CD14-positive monocyte (primary cell): ENCODE results near the gene ZFYVE28. TPM values are rescaled to one million over a fixed set of nuclear protein-coding genes. Genes with fewer than 3 reads are reported as not detected.

Source experiments
- DNase-seq, 3 donors: peaks; one replicate each; pipeline ENCODE4 v3.0.0-alpha.2; 2011 to 2022
- H2AFZ ChIP-seq: 2 replicates; pipeline ENCODE4 v1.6.0; 2012; ENCODE audit warnings: mild to moderate bottlenecking, low read depth, low read length, inconsistent platforms; ENCODE audit not compliant: insufficient read depth, poor library complexity, severe bottlenecking
- H3K27ac ChIP-seq, 2 donors: 1 replicate in 1 of 2; 2 replicates in 1 of 2; pipeline ENCODE4 v1.5.1; 2012 to 2013; ENCODE audit warnings: low read length in 2 of 2, control low read depth in 1 of 2, inconsistent platforms in 1 of 2, low read depth in 1 of 2, mild to moderate bottlenecking in 1 of 2
- H3K27me3 ChIP-seq, 2 donors: one replicate each; pipeline versions ENCODE4 v1.6.0 to v1.6.1; 2011 to 2013; ENCODE audit warnings: low read length in 2 of 2; ENCODE audit not compliant: control insufficient read depth in 2 of 2, insufficient read depth in 2 of 2
- H3K36me3 ChIP-seq, 2 donors: replicated peaks in 1 of 2; 1 replicate in 1 of 2; 2 replicates in 1 of 2; pipeline versions ENCODE4 v1.5.1 to v1.6.1; 2012 to 2013; ENCODE audit warnings: low read length in 2 of 2, control low read depth in 1 of 2, inconsistent platforms in 1 of 2, mild to moderate bottlenecking in 1 of 2; ENCODE audit not compliant: insufficient read depth in 2 of 2, control insufficient read depth in 1 of 2
- H3K4me1 ChIP-seq, 2 donors: 1 replicate in 1 of 2; 2 replicates in 1 of 2; pipeline versions ENCODE4 v1.5.1 to v1.6.1; 2012 to 2013; ENCODE audit warnings: low read length in 2 of 2, control low read depth in 1 of 2, inconsistent platforms in 1 of 2, mild to moderate bottlenecking in 1 of 2, moderate library complexity in 1 of 2; ENCODE audit not compliant: insufficient read depth in 2 of 2, control insufficient read depth in 1 of 2
- H3K4me2 ChIP-seq: replicated peaks from 2 replicates; pipeline ENCODE3; 2012; ENCODE audit warnings: low read length, moderate library complexity, mild to moderate bottlenecking; ENCODE audit not compliant: poor library complexity, severe bottlenecking; ENCODE audit errors: extremely low read depth
- H3K4me3 ChIP-seq, 3 experiments: fragments of 200-600 bp in 1 of 3; sonication (generic) in 1 of 3; replicated peaks in 1 of 3; 1 replicate in 2 of 3; 2 replicates in 1 of 3; pipeline ENCODE4 v1.5.1; 2011 to 2013; ENCODE audit warnings: low read length in 3 of 3, mild to moderate bottlenecking in 3 of 3, control low read depth in 2 of 3, low read depth in 2 of 3, inconsistent platforms in 1 of 3, moderate library complexity in 1 of 3
- H3K79me2 ChIP-seq: 2 replicates; pipeline ENCODE4 v1.6.0; 2012; ENCODE audit warnings: mild to moderate bottlenecking, control low read depth, inconsistent platforms, low read length, moderate library complexity; ENCODE audit not compliant: insufficient read depth
- H3K9ac ChIP-seq: 2 replicates; pipeline ENCODE4 v1.6.0; 2017; ENCODE audit warnings: low read length, mild to moderate bottlenecking; ENCODE audit not compliant: insufficient read depth, poor library complexity, severe bottlenecking
- H3K9me3 ChIP-seq, 2 donors: replicated peaks in 1 of 2; 1 replicate in 1 of 2; 2 replicates in 1 of 2; pipeline versions ENCODE4 v1.5.1 to v1.6.1; 2012 to 2013; ENCODE audit warnings: low read length in 2 of 2, control low read depth in 1 of 2; ENCODE audit not compliant: control insufficient read depth in 1 of 2, insufficient read depth in 1 of 2
- H4K20me1 ChIP-seq: 2 replicates; pipeline ENCODE4 v1.6.0; 2012; ENCODE audit warnings: mild to moderate bottlenecking, low read length, control low read depth, moderate library complexity; ENCODE audit not compliant: insufficient read depth
- H3K27ac Mint-ChIP-seq, 7 donors: one replicate each; pipeline ENCODE4 v1.8.0; 2020; ENCODE audit warnings: mild to moderate bottlenecking in 7 of 7, mixed read lengths in 7 of 7, moderate library complexity in 6 of 7, inconsistent platforms in 2 of 7
- H3K27me3 Mint-ChIP-seq, 3 donors: one replicate each; pipeline ENCODE4 v1.8.0; 2021 to 2022; ENCODE audit warnings: low read depth in 3 of 3, mild to moderate bottlenecking in 3 of 3, mixed read lengths in 3 of 3, moderate library complexity in 3 of 3, inconsistent platforms in 1 of 3
- H3K36me3 Mint-ChIP-seq, 2 donors: one replicate each; pipeline ENCODE4 v1.8.0; 2020; ENCODE audit warnings: mixed read lengths in 2 of 2, inconsistent platforms in 1 of 2, mild to moderate bottlenecking in 1 of 2
- H3K4me1 Mint-ChIP-seq: one replicate; pipeline ENCODE4 v1.8.0; 2020; ENCODE audit warnings: mild to moderate bottlenecking, mixed read lengths
- H3K4me3 Mint-ChIP-seq, 2 donors: one replicate each; pipeline ENCODE4 v1.8.0; 2020; ENCODE audit warnings: mild to moderate bottlenecking in 2 of 2, mixed read lengths in 2 of 2, moderate library complexity in 1 of 2
- H3K9me3 Mint-ChIP-seq, 7 donors: one replicate each; pipeline ENCODE4 v1.8.0; 2020 to 2022; ENCODE audit warnings: mixed read lengths in 7 of 7, mild to moderate bottlenecking in 6 of 7, moderate library complexity in 6 of 7, inconsistent platforms in 2 of 7
- WGBS: methylation state at CpG from one replicate; pipeline ENCODE4 v1.1.5; 2013; ENCODE audit warnings: missing lambda C conversion rate; ENCODE audit not compliant: insufficient coverage; 5-methylcytosine and 5-hydroxymethylcytosine counted together
- intact Hi-C, 2 donors: fragments of 100-400 bp; cut with micrococcal nuclease; formaldehyde crosslinking; loops; one replicate each; pipeline versions ENCODE4 v1.15.0 to v1.15.1; 2023
- polyA plus RNA-seq, 3 donors: library from polyadenylated mRNA; depleted of rRNA in 1 of 3; unstranded in 2 of 3; stranded (reverse) in 1 of 3; fragments of 300-500 nt in 2 of 3; fragments of >200 nt in 1 of 3; fragmentation: Illumina TruSeq in 2 of 3; gene quantifications; 1 replicate in 2 of 3; 2 replicates in 1 of 3; pipeline ENCODE4 v1.2.3, GENCODE V29; 2012 to 2021
- TF ChIP-seq, protein P1 (sequence below): fragments of 200-600 bp; IDR thresholded peaks from one replicate; pipeline ENCODE4 v1.8.0; 2022; ENCODE audit warnings: antibody characterized with exemption, mild to moderate bottlenecking

The ZFYVE28 gene
- polyA plus RNA-seq, 3 donors = 1.0 to 4.4 (median 1.1) TPM

DNA sequence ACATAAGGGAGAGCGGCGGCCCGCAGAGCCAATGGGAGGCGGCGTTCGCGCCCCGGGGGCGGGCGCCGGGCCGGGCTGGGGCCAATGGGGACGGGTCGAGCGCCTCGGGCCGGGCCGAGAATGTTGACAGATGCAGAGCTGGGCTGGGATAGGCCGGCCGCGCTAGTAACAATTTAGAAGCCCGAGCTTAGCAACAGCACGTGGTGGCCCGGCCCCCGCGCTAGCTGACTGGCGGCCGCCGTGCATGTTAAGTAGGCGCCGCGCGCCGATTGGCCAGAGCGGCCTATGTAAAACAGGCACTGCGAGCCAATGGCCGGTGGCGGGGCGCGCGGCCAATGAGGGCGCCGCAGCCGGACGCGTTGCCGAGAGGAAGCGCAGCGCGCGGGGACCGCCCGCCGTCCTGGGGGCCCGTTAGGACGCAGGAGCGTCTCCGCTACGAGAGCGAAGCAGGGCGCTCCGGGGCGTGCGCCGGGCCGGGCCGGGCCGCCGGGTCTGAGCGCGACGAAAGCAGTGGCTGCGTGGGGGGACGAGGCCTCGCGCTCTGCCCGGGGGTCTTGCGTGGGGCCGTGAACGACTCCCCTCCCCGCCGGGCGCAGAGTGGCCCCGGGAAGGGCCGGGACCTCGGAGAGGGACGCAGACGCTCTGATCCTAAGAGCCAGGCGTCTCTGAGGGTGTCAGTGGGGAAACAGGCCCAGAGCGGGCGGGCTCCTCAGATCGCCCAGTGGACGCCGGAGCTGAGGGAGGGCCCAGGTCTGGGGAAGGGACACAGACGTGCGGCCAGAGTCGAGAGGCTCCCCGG, 156.1 kb downstream of the ZFYVE28 start:
- H3K36me3 Mint-ChIP-seq = peaks cover 3 to 11% of the 10 kb centered on the region in 2 donors
- peaks cover 0 to 3% (median 0%) of the 10 kb centered on the region in 3 donors for H3K27me3 Mint-ChIP-seq

DNA sequence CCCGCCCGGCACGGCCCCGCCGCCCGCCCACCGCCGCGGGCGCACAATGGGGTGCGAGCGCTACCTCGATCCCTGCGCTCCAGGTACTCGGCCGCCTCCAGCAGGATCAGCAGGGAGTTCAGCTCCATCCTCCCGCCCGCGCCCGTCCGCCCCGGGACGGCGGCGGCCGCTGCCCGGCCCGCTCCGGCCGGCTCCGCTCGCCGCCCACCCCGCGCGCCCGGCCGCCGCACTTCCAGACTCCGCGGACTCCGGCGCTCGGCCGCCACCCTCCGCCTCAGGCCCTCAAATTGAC, 156.6 kb downstream of the ZFYVE28 start, which contains the start of gene MXD4:
Gene MXD4 (minus strand): TSS at position 257 of the 292 bp plus-strand sequence. CDS start 129 bp downstream, at position 128.
- Histone ChIP-seq H3K27me3 (no peaks in the 10 kb centered on the region), H3K9me3 (no peaks in the 10 kb centered on the region), H3K36me3 (peaks cover 19 to 32% of the 10 kb centered on the region in 2 donors), H2AFZ (peak within 1 kb of the TSS; percentile 92), H3K9ac (peak within 1 kb of the TSS; percentile 77), H3K4me3 (peak within 1 kb of the TSS; percentile 80 to 93 (median 92)), H3K4me2 (peak within 1 kb of the TSS; percentile 99), H3K79me2 (peaks cover 32% of the 10 kb centered on the region), H3K4me1 (peaks cover 22 to 25% of the 10 kb centered on the region in 2 donors), H4K20me1 (peaks cover 44% of the 10 kb centered on the region), H3K27ac (peak within 1 kb of the TSS; percentile 86 to 87)
- Mint-ChIP-seq H3K9me3 (no peaks in the 10 kb centered on the region), H3K4me1 (peaks cover 18% of the 10 kb centered on the region), H3K4me3 (peak within 1 kb of the TSS; percentile 75 to 83), H3K36me3 (peaks cover 6 to 14% of the 10 kb centered on the region in 2 donors), H3K27ac (peak within 1 kb of the TSS; percentile 65 to 87 (median 81)), H3K27me3 (peaks cover 0 to 4% (median 3%) of the 10 kb centered on the region in 3 donors)
- under 1% methylated on average over 46 of the region's 46 CpGs for WGBS
- no peak for DNase-seq
- intact Hi-C loops = loop anchor here (2.0 to 10.0 kb wide), 5 partner anchors 19 to 547 kb away; partner anchors contain the start of genes CFAP99 (in 2 of the 2), ZFYVE28 (in 2 of the 2), HAUS3 (in 1 of the 2) and NELFA (in 1 of the 2)
- TF ChIP-seq, protein P1, sequence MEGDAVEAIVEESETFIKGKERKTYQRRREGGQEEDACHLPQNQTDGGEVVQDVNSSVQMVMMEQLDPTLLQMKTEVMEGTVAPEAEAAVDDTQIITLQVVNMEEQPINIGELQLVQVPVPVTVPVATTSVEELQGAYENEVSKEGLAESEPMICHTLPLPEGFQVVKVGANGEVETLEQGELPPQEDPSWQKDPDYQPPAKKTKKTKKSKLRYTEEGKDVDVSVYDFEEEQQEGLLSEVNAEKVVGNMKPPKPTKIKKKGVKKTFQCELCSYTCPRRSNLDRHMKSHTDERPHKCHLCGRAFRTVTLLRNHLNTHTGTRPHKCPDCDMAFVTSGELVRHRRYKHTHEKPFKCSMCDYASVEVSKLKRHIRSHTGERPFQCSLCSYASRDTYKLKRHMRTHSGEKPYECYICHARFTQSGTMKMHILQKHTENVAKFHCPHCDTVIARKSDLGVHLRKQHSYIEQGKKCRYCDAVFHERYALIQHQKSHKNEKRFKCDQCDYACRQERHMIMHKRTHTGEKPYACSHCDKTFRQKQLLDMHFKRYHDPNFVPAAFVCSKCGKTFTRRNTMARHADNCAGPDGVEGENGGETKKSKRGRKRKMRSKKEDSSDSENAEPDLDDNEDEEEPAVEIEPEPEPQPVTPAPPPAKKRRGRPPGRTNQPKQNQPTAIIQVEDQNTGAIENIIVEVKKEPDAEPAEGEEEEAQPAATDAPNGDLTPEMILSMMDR = no peak

More for the DNA sequence above, 156.1 kb downstream of the ZFYVE28 start:
- Mint-ChIP-seq H3K4me1 (peaks cover 15% of the 10 kb centered on the region), H3K27ac (peak overlapping the region; percentile 65 to 87 (median 81)), H3K9me3 (no peaks in the 10 kb centered on the region), H3K4me3 (peak overlapping the region; percentile 74 to 83)
- under 1% methylated on average over 98 of the region's 98 CpGs for WGBS
- peaks cover 28% of the 10 kb centered on the region for H3K79me2 ChIP-seq
- TF ChIP-seq, protein P1 = no peak
- H3K27me3 ChIP-seq = no peaks in the 10 kb centered on the region
- peak overlapping the region; percentile 90 for H3K4me2 ChIP-seq
- peak; percentile 98 to 99 (median 98) for DNase-seq
- peaks cover 39% of the 10 kb centered on the region for H4K20me1 ChIP-seq
- H3K36me3 ChIP-seq = peaks cover 13 to 27% of the 10 kb centered on the region in 2 donors
- H3K4me1 ChIP-seq = peaks cover 22 to 25% of the 10 kb centered on the region in 2 donors
- H3K9ac ChIP-seq = peak overlapping the region; percentile 77
- H3K9me3 ChIP-seq = no peaks in the 10 kb centered on the region
- intact Hi-C loops = loop anchor here (2.0 to 10.0 kb wide), 4 partner anchors 20 to 548 kb away; partner anchors contain the start of genes CFAP99 (in 1 of the 2), HAUS3 (in 1 of the 2), NELFA (in 1 of the 2) and POLN (in 1 of the 2)
- peak overlapping the region; percentile 92 for H2AFZ ChIP-seq
- peak overlapping the region; percentile 86 to 87 for H3K27ac ChIP-seq
- peak overlapping the region; percentile 53 to 93 (median 65) for H3K4me3 ChIP-seq
